Astrocyte of the cerebellum (primary cell): Measurements from ENCODE around the gene EHD1.

ENCODE experiments used
- DNase-seq: peaks from one replicate; pipeline ENCODE4 v3.0.0-alpha.2; 2011; ENCODE audit warnings: low read depth
- H3K4me3 ChIP-seq: 2 replicates; pipeline ENCODE4 v1.5.1; 2011; ENCODE audit warnings: mild to moderate bottlenecking, low read depth, low read length, moderate library complexity
- CTCF ChIP-seq: IDR thresholded peaks from 2 replicates; pipeline ENCODE4 v1.5.1; 2012; ENCODE audit warnings: low read length, low read depth, moderate library complexity, mild to moderate bottlenecking; ENCODE audit errors: missing control alignments
- in situ Hi-C: cut with HindIII; loops from 2 replicates; pipeline ENCODE4 v1.10.0; 2017; ENCODE audit warnings: low sequenced_read_pairs

Gene EHD1

GRCh38 chr11:64836448-64837072, 41.9 kb downstream of the EHD1 start:
- in situ Hi-C loops: no loop called here
- H3K4me3 ChIP-seq: no peak overlapping the region
- no peak for TF ChIP-seq CTCF
- DNase-seq: no peak

GRCh38 chr11:64835616-64836447, 42.6 kb downstream of the EHD1 start:
- no peak for DNase-seq
- in situ Hi-C loops: no loop called here
- H3K4me3 ChIP-seq: no peak overlapping the region
- TF ChIP-seq CTCF: no peak

- no peak overlapping the region for H3K4me3 ChIP-seq
- TF ChIP-seq CTCF: no peak
- DNase-seq: no peak
- in situ Hi-C loops: no loop called here
Measured at GRCh38 chr11:64834723-64835615, 43.5 kb downstream of the EHD1 start.

GRCh38 chr11:64834031-64834722, 44.2 kb downstream of the EHD1 start:
- no peak for DNase-seq
- in situ Hi-C loops: no loop called here
- no peak for TF ChIP-seq CTCF
- no peak overlapping the region for H3K4me3 ChIP-seq

- DNase-seq: no peak
- H3K4me3 ChIP-seq: no peak overlapping the region
- no peak for TF ChIP-seq CTCF
- in situ Hi-C loops: no loop called here
Measured at GRCh38 chr11:64833509-64833908, 44.9 kb downstream of the EHD1 start.

- H3K4me3 ChIP-seq: no peak overlapping the region
- in situ Hi-C loops: no loop called here
- no peak for TF ChIP-seq CTCF
- DNase-seq: no peak
Measured at GRCh38 chr11:64833198-64833502, 45.3 kb downstream of the EHD1 start.
